ENCODE results near the gene MYBPH.

- TF ChIP-seq, protein P1, sequence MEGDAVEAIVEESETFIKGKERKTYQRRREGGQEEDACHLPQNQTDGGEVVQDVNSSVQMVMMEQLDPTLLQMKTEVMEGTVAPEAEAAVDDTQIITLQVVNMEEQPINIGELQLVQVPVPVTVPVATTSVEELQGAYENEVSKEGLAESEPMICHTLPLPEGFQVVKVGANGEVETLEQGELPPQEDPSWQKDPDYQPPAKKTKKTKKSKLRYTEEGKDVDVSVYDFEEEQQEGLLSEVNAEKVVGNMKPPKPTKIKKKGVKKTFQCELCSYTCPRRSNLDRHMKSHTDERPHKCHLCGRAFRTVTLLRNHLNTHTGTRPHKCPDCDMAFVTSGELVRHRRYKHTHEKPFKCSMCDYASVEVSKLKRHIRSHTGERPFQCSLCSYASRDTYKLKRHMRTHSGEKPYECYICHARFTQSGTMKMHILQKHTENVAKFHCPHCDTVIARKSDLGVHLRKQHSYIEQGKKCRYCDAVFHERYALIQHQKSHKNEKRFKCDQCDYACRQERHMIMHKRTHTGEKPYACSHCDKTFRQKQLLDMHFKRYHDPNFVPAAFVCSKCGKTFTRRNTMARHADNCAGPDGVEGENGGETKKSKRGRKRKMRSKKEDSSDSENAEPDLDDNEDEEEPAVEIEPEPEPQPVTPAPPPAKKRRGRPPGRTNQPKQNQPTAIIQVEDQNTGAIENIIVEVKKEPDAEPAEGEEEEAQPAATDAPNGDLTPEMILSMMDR (IDR thresholded peaks at IDR 0.05), result no peak
- TF ChIP-seq POLR2A (IDR thresholded peaks at IDR 0.05), result no peak
Observed at GRCh38 chr1:203146042-203146369, 29.6 kb downstream of the MYBPH start.
